ENCODE data around the gene BRD3OS. TPM values are rescaled to one million over a fixed set of nuclear protein-coding genes. Genes with fewer than 3 reads are reported as not detected.

BRD3OS gene
- 19.1 and 22.5 TPM in 2 replicates for total RNA-seq

GRCh38 chr9:134024828-134025605 lies at the start of gene BRD3OS:
Gene BRD3OS, plus strand, starts transcription at chr9:134025481. Its CDS starts 1,267 bp downstream, at chr9:134026748.

GRCh38 chr9:133991964-133992779 lies 33.1 kb upstream of the BRD3OS start, which contains the start of gene VAV2:
Gene VAV2, minus strand, starts transcription at chr9:133992324. Its CDS starts 46 bp downstream, at chr9:133992278.

GRCh38 chr9:134067904-134068743 lies 42.8 kb downstream of the BRD3OS start, which contains the start of gene BRD3:
Gene BRD3, minus strand, starts transcription at chr9:134068026. Its CDS starts 14,549 bp downstream, at chr9:134053477.

Other genes with a start within 250 kb of the BRD3OS start
- gene VAV2, start 33.2 kb upstream of the BRD3OS start, total RNA-seq: 11.8 and 19.4 TPM in 2 replicates
- 5.5 and 6.6 TPM in 2 replicates for gene BRD3, start 42.5 kb downstream of the BRD3OS start, total RNA-seq
- gene WDR5, start 110.6 kb downstream of the BRD3OS start, total RNA-seq: 22.4 and 24.6 TPM in 2 replicates
- not detected in 2 replicates for gene RNU6ATAC, start 139.1 kb downstream of the BRD3OS start, total RNA-seq

All from subcutaneous preadipocyte (primary cell).